KOPT-K1 (cell line): ENCODE measurements around the gene KRTAP10-2.

Experiments
- H3K27ac ChIP-seq: fragments of 200-600 bp; sonication (generic); 2 replicates; pipeline ENCODE4 v1.5.1; 2016; ENCODE audit warnings: antibody characterized with exemption, mild to moderate bottlenecking, low read depth, low read length; ENCODE audit not compliant: poor library complexity, severe bottlenecking
- H3K36me3 ChIP-seq: fragments of 200-600 bp; sonication (generic); 2 replicates; pipeline ENCODE4 v1.5.1; 2017; ENCODE audit warnings: antibody characterized with exemption, mild to moderate bottlenecking, low read length, moderate library complexity; ENCODE audit not compliant: insufficient read depth
- H3K9me3 ChIP-seq: fragments of 200-600 bp; sonication (generic); 2 replicates; pipeline ENCODE4 v1.5.1; 2017; ENCODE audit warnings: antibody characterized with exemption, low read length, mild to moderate bottlenecking; ENCODE audit not compliant: insufficient read depth, poor library complexity, severe bottlenecking

The KRTAP10-2 gene

GRCh38 chr21:44540741-44541288 is 10.5 kb downstream of the KRTAP10-2 start:
- Histone ChIP-seq H3K27ac (no peak overlapping the region), H3K36me3 (no peaks in the 10 kb centered on the region), H3K9me3 (no peaks in the 10 kb centered on the region)

DNA sequence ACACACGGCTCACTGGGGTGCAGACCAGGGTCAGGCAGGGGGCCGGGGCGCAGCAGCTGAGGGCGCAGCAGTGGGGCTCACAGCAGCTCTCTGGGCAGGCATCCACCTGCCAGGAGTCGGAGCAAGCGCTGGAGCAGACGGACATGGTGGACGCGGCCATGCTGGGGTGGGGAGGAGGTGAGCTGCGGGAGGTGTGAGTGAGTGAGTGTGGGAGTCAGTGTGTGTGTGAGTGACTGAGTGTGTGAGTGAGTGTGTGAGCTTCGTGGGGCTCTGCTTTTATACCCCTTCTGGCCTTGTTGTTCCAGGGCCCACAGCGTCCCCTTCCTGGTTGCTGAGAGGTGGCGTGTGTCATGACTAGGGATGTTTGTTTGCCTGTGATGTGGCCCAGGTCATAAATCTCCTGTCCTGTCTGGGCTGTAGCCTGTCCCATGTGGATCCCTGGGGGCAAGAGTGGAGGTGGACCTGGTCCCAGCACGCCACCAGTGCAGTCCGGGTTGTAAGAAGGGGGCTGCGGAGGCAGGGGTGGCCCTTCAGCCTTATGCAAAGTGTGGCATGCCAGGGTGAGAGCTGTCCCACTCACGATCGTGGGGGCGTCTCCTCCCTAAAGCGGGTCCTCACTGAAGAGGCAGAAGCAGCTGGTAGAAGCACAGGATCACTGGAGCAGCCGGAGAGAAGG is 11.2 kb downstream of the KRTAP10-2 start, which contains the start of gene KRTAP10-1:
Gene KRTAP10-1, minus strand, starts transcription at position 205 of the 676 bp plus-strand sequence. Its CDS starts 45 bp downstream, at position 160.
- no peaks in the 10 kb centered on the region for H3K36me3 ChIP-seq
- no peaks in the 10 kb centered on the region for H3K9me3 ChIP-seq
- H3K27ac ChIP-seq = no peak within 1 kb of the TSS

DNA sequence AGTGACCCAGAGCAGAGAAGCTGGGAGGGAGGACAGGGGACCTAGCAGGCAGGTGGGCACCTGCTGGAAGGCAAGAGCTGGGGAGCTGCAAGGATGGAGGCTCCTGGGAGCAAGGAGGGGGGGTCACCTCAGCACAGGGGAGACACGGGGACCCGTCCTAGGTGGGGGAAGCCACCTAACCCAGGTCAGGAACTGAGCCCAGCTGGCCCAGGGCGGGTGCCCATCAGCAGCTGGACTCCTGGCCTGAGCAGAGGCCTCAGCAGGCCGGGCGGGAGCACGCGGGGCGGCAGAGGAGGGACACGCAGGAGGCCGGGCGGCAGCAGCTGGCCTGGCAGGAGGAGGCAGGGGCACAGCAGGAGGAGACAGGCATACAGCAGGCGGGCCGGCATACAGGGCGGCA is 12.3 kb downstream of the KRTAP10-2 start:
- Histone ChIP-seq H3K9me3 (no peaks in the 10 kb centered on the region), H3K36me3 (no peaks in the 10 kb centered on the region), H3K27ac (no peak overlapping the region)

DNA sequence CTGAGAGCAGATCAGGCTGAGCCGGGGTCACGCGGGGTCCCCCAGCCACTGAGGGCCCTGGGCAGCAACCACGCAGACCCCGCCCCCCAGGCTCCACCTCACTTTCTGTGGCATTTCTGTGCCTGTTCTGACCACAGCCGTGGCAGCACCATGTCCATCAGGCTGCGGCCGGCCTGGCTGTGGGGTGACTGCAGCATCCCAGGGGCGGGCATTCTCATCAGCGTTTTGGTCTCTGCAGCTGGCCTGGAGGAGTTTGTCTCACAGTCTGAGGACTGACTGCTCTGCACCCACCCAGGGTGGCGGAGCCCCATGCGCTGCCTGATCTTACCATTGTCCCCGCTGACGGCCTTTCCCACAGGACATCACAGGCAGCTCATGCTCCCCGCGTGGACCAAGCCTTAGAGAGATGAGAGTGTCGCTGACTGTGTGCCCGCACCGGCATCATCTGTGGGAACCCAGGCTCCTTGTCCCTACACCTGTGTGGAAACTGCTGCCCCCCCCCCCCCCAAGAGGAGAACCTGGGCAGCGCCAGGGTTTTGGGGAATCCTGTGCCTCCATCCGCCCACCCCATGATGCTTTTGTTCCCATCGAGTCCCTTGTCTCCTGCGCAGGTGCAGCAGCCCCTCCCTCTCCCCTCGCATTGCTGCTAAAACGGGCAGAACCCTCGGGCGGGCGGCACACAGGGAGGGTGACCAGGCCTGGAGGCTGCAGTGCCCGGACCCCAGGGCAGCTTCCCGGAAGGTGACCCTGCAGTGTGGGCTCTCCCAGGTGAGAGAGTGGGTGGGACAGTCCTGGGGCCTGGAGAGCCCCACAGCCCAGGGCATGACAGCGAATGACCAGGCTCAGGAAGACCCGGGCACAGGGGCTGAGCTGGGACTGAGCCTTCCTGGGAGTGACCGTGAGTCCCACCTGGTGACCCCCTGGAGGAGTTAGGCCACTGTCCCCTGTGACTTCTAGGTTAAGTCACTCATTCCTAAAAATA is 13.1 kb downstream of the KRTAP10-2 start:
- H3K36me3 ChIP-seq = no peaks in the 10 kb centered on the region
- no peaks in the 10 kb centered on the region for H3K9me3 ChIP-seq
- no peak overlapping the region for H3K27ac ChIP-seq

GRCh38 chr21:44535963-44536362 is 15.3 kb downstream of the KRTAP10-2 start:
- no peaks in the 10 kb centered on the region for H3K9me3 ChIP-seq
- H3K36me3 ChIP-seq = no peaks in the 10 kb centered on the region
- H3K27ac ChIP-seq = no peak overlapping the region

DNA sequence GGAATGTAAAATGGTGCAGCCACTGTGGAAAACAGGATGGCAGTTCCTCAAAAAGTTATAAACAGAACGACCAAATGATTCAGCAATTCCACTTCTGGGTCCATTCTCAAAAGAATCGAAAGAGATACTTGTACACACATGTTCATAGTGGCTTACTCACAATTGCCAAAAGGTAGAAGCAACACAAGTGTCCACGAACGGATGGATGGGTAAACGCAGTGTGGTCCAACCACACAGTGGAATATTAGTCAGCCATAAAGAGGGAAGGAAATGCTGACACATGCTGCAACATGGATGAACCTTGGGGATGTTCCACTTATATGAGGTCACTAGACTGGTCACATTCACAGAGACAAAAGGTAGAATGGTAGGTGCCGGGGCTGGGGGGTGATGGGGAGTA is 16.6 kb downstream of the KRTAP10-2 start:
- Histone ChIP-seq H3K27ac (no peak overlapping the region), H3K9me3 (no peaks in the 10 kb centered on the region), H3K36me3 (no peaks in the 10 kb centered on the region)

GRCh38 chr21:44533891-44534627 is 17.2 kb downstream of the KRTAP10-2 start:
- Histone ChIP-seq H3K36me3 (no peaks in the 10 kb centered on the region), H3K9me3 (no peaks in the 10 kb centered on the region), H3K27ac (no peak overlapping the region)

GRCh38 chr21:44533121-44533890 is 18.0 kb downstream of the KRTAP10-2 start:
- no peaks in the 10 kb centered on the region for H3K36me3 ChIP-seq
- no peaks in the 10 kb centered on the region for H3K9me3 ChIP-seq
- H3K27ac ChIP-seq = no peak overlapping the region

- Histone ChIP-seq H3K9me3 (no peaks in the 10 kb centered on the region), H3K36me3 (no peaks in the 10 kb centered on the region), H3K27ac (no peak overlapping the region)
These were observed 18.6 kb downstream of the KRTAP10-2 start for GRCh38 chr21:44532712-44533111.

GRCh38 chr21:44531606-44532564 is 19.4 kb downstream of the KRTAP10-2 start:
- Histone ChIP-seq H3K9me3 (no peaks in the 10 kb centered on the region), H3K27ac (no peak overlapping the region), H3K36me3 (no peaks in the 10 kb centered on the region)

- H3K9me3 ChIP-seq = no peaks in the 10 kb centered on the region
- no peaks in the 10 kb centered on the region for H3K36me3 ChIP-seq
- H3K27ac ChIP-seq = no peak overlapping the region
These were observed 20.3 kb downstream of the KRTAP10-2 start for GRCh38 chr21:44530903-44531605.

DNA sequence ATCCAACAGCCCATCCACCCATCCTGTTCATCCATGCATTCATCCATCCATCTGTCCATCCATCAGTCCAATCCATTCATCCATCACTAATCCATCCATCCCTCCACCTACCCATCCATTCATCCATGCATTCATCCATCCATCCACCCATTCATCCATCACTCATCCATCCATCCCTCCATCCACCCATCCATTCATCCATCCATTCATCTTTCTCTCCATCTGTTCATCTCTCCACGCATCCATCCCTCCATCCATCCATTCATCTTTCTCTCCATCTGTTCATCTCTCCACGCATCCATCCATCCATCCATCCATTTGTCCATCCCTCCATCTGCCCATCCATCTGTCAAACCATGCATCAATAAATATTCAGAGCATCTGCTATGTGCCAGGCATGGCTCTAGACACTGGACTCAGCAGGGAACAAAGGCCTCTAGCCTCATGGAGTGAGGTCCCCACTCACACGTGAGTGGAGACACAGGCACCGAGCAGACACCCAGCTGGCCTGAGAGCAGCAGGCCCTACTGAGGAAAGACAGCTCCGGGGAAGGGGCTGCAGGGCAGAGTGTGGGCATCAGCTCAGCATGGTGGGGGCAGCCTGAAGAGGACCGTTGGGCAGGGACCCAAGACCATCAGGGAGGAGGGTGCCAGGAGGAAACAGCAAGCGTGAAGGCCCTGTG is 20.9 kb downstream of the KRTAP10-2 start:
- H3K9me3 ChIP-seq = no peaks in the 10 kb centered on the region
- no peaks in the 10 kb centered on the region for H3K36me3 ChIP-seq
- H3K27ac ChIP-seq = no peak overlapping the region
